ENCODE results near the gene SOST.
"Not testable (repeated sequence)": the region's sequence is repeated elsewhere in the genome, so short reads cannot be mapped to it uniquely, and the experiment has no call there.

Gene SOST

DNA sequence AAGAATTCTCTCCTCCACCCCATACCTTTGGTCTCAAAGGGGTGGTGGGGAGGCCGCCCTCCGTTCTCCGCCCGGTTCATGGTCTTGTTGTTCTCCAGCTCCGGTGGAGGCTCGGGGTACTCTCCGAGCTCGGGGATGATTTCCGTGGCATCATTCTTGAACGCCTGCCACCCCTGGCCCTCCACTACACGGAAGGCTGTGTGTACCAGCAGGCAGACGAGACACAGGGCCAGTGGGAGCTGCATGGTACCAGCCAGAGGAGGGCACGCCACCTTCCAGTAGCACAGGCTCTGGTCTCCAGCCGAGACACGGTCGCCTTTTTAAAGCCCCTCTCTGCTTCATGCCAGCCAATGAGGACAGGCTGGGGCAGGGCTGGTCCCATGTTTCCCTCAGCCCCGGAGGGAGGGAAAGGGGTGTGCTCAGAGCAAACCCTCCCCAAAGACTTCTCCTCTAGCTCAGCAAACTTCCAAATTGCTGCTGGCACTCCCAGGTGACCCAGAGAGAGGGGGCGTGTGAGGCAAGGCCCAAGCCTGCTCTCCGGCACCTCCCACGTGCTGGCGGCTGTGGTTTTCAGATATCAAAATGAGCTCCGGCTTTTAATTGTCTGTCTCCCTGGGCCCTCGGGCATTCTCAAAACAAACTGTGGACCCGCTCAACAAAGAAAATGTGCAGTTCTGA is at the start of gene SOST:
TSS of gene SOST (minus strand) at position 295 of the 678 bp plus-strand sequence. CDS start at position 245, 50 bp downstream.
- DNase-seq, result no peak

- DNase-seq, result no peak
These were observed 49.5 kb upstream of the SOST start for GRCh38 chr17:43808076-43808475.

DNA sequence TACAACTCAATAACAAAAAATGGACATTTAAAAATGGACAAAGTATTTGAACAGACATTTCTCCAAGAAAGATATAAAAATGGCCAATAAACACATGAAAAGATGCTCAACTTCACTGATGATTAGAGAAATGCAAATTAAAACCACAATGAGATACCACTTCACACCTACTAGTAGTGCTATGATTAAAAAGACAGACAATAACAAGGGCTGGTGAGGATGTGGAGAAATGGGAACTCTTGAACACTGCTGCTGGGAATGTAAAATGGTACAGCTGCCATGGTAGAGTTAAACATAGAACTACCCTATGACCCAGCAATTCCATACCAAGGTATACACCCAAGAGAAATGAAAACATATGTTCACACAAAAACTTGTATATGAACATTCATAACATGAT is 46.5 kb upstream of the SOST start:
- no peak for DNase-seq

DNA sequence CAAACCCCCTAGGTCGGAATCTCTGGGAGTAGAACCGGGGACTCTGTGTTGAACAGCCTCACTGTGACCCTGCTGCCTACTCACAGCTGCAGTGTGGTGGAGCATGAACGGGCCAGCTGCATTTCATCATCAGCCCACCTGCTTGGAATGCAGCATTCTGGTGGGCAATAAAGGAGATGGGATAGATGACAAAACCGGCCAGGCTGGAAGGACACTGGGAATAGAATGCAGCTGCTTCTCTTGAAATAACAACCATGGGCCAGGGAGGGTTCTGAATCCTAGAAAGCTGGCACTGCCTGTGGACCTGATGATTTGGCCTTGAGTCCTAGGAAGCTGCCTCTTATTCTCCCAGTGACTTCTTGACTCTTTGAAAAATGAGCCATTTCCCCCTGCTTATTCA is 45.2 kb upstream of the SOST start:
- no peak for DNase-seq

DNA sequence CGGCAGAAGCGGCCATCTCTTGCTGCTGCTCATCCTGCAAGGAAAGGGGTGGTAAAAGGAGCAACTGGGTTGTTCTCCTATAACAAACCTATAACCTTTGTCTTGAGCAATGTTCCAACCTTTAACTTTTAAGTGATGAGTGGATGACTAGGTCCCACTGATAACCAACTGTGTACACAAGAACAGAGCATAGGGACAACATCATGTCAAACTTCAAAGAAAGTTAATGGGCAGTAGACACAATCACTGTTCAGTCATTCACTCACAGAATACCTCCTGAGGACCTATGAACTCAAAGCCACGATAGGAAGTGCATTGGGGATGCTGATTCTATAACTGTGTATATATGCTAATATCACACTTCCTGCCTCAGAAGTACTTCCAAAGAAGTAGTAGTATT is 43.3 kb upstream of the SOST start:
- no peak for DNase-seq

GRCh38 chr17:43800736-43801135 is 42.1 kb upstream of the SOST start:
- DNase-seq, result no peak

DNA sequence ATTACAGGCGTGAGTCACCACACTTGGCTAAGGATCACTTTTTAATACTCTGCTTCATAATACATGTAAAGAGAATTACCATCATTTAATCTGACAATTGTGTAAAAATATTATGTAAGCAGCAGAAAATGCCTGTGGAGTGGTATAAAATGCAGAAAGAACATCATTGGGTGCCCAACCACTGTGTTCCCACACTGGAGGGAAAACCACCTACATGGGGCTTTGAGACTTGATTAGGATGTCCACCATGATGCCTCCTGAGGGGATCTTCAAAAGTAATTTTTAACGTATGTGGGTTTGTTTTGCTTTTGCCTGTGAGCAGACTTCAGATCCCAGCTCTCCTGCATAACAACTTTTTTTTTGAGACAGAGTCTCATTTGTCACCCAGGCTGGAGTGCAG is 40.5 kb upstream of the SOST start:
- no peak for DNase-seq

- DNase-seq, result not testable (repeated sequence)
These were observed 39.4 kb upstream of the SOST start for GRCh38 chr17:43798024-43798423.

DNA sequence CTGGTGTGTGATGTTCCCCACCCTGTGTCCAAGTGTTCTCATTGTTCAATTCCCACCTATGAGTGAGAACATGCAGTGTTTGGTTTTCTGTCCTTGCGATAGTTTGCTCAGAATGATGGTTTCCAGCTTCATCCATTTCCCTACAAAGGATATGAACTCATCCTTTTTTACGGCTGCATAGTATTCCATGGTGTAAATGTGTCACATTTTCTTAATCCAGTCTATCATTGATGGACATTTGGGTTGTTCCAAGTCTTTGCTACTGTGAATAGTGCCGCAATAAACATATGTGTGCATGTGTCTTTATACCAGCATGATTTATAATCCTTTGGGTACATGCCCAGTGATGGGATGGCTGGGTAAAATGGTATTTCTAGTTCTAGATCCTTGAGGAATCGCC is 34.1 kb upstream of the SOST start:
- DNase-seq, result not testable (repeated sequence)

GRCh38 chr17:43791589-43791988 is 33.0 kb upstream of the SOST start:
- DNase-seq, result no peak

- no peak for DNase-seq
These were observed 31.8 kb upstream of the SOST start for GRCh38 chr17:43790311-43790940.

- DNase-seq, result no peak
These were observed 30.9 kb upstream of the SOST start for GRCh38 chr17:43789482-43789881.

DNA sequence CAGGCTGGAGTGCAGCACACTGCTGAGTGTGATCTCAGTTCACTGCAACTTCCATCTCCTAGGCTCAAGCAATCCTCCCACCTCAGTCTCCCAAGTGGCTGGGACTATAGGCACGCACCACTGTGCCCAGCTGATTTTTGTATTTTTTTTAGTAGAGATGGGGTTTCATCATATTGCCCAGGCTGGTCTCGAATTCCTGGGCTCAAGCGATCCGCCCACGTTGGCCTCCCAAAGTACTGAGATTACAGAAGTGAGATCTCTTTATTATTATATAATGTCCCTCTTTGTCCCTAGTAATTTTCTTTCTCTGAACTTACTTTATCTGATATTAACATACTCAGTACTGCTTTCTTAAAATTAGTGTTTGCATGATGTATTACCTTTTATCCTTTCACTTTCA is 29.9 kb upstream of the SOST start:
- no peak for DNase-seq

GRCh38 chr17:43787728-43788127 is 29.1 kb upstream of the SOST start:
- no peak for DNase-seq

DNA sequence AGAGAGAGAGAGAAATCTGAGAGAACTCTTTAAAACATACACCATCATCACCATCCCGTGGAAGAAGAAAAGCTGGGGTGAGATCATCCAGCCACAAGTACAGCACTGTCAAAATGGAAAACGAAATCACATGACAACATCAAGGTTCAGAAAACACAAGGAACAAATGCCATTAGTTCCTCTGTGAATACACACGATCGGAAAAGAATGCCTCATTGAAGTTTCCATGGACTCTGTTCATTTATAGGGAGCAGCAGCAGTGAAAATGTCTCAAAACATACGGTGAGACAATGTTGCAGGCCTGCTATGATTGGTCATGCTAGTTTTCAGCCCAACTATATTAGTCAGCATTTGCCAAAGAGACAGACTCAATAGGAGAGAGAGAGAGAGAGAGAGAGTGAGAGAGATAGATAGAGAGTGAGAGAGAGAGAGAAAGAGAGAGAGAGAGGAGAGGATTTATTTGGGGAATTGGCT is 26.1 kb upstream of the SOST start:
- no peak for DNase-seq

DNA sequence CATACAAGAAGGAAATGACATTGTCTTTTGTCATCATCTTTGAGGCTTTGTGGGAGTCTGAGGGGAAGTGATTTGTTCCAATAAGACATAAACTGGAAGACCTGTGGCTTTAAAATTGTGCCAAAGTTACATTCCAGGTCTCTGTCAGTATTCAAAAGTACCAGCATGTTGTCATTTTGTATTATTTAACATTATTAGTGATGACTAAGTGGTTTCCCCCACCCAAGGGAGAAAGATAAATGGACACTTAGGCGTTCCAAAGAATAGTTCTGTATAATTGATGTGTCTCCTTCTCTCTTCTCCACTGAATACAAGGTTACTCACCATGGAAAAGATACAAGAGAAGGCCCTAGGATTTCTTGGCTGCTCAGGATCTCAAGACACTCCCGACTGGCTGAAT is 25.5 kb upstream of the SOST start:
- no peak for DNase-seq

GRCh38 chr17:43782913-43783680 is 24.5 kb upstream of the SOST start:
- no peak for DNase-seq

DNA sequence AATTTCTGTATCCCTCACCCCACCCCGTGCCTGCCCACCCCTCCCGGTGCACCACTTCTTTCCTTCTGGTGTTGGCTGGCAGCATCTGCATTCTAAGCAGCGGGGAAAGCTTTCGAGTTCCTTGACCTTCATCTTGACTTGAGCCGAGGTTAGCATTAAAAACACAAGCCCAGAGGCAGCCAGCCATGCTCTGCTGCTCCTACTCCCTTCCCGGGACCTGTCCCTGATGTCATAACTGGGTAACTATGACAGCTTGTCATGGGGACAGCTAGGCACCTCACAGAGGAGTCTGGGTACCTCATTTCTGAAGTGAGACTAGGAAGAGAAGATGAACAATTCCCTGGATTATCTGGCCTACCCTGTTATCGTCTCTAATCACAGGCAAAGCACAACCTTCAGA is 21.5 kb upstream of the SOST start, which contains the start of gene CFAP97D1:
TSS of gene CFAP97D1 (plus strand) at position 301 of the 400 bp plus-strand sequence. CDS start at position 329, 28 bp downstream.
- no peak for DNase-seq

- no peak for DNase-seq
These were observed 20.8 kb upstream of the SOST start for GRCh38 chr17:43779145-43780125.

GRCh38 chr17:43778337-43779144 is 19.9 kb upstream of the SOST start, which contains the start of gene DUSP3:
TSS of gene DUSP3 (minus strand) at chr17:43778977. CDS start at chr17:43778924, 53 bp downstream.
- DNase-seq, result peak; percentile 81
